Right lobe of liver (tissue), 4 donors: ENCODE measurements around the gene OTUD7B.

Experiments used
- CTCF ChIP-seq, 4 donors: fragments of 200-600 bp in 3 of 4; fragments of 450-650 bp in 1 of 4; IDR thresholded peaks; one replicate each; pipeline versions ENCODE4 v1.5.1 to v1.8.0; 2016 to 2022; ENCODE audit warnings: antibody characterized with exemption in 4 of 4, mild to moderate bottlenecking in 2 of 4
- POLR2A ChIP-seq: fragments of 450-650 bp; IDR thresholded peaks from one replicate; pipeline ENCODE4 v1.6.1; 2017; ENCODE audit warnings: antibody characterized with exemption, mild to moderate bottlenecking
- donor health status: DM: no; HTN: no; CAD: no.
- donor health status: DM: no; HTN: no; CAD: no.
- donor health status: DM: no; HTN: yes; CAD: no.

DNA sequence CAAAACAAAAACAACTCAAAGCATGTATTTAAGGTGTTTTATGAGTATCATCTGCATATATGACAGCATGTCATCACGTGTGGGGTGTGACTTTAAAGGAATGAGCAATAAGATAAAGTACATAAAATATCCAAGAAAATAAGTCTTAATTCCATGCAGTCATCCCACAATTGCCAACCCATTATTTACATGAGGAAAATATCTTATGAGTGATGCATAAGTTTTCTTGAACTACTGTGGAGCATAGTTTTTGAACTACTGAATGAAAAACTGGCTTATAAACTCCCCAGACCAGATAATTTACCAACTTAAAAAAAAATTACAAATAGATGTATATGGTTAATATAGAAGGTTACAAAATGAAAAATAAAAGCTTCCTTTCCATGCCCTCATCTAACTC, 44.1 kb downstream of the OTUD7B start:
- TF ChIP-seq CTCF (IDR thresholded peaks at IDR 0.05), result no peak
- no peak for TF ChIP-seq POLR2A
